ENCODE data around the gene AFG1L. TPM values are rescaled to one million over a fixed set of nuclear protein-coding genes. Genes with fewer than 3 reads are reported as not detected.

Gene AFG1L
- total RNA-seq, 1 donor from 2014 or later = 0.53 TPM

DNA sequence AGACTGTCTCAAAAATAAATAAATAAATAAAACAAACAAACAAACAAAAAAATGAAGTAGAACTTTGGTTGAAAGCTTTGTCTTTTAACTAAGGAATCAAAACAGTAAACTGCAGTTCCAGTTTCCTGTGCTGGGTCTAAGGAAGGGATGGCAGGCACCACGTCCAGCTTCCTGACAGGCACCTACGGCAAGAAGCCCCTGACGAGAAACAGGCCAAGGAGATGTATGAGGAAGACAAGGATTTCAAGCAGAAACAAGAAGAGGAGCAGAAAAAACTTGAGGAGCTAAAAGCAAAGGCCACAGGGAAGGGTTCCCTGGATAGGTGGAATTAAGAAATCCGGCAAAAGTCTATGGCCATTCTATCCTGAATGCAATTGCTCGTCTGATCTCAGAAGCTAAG is 42.8 kb upstream of the AFG1L start:
- peaks cover 0 to 3% of the 10 kb centered on the region in 2 donors for H3K36me3 ChIP-seq
- intact Hi-C loops (cut with DNase I) = no loop called here
- TF ChIP-seq, protein P1, sequence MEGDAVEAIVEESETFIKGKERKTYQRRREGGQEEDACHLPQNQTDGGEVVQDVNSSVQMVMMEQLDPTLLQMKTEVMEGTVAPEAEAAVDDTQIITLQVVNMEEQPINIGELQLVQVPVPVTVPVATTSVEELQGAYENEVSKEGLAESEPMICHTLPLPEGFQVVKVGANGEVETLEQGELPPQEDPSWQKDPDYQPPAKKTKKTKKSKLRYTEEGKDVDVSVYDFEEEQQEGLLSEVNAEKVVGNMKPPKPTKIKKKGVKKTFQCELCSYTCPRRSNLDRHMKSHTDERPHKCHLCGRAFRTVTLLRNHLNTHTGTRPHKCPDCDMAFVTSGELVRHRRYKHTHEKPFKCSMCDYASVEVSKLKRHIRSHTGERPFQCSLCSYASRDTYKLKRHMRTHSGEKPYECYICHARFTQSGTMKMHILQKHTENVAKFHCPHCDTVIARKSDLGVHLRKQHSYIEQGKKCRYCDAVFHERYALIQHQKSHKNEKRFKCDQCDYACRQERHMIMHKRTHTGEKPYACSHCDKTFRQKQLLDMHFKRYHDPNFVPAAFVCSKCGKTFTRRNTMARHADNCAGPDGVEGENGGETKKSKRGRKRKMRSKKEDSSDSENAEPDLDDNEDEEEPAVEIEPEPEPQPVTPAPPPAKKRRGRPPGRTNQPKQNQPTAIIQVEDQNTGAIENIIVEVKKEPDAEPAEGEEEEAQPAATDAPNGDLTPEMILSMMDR (IDR thresholded peaks at IDR 0.05) = no peak
- H3K4me1 ChIP-seq = peaks cover 0 to 17% of the 10 kb centered on the region in 2 donors
- no peak for DNase-seq (ENCODE audit: low spot score in 2 of 2)
- no peak overlapping the region for H3K27ac ChIP-seq
- H3K27me3 ChIP-seq = no peaks in the 10 kb centered on the region
- no peak overlapping the region for H3K4me3 ChIP-seq
- H3K9me3 ChIP-seq = no peaks in the 10 kb centered on the region

DNA sequence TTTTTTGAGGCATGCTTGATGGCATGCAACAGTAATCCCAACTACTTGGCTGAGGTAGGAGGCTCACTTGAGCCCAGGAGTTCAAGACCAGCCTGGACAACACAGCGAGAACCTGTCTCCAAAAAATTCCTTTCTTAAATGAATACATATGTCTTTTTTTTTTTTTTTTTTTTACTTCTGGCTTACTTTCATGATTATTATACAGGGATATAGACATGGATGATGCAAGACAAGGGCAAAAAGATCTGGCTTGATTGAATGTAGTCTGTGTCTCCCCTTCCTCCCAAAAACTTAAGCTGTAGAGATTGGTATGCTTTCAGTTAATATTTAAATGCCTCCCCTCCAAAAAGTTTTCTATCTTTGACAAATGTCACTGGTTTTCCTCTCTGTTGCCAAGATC is 41.6 kb upstream of the AFG1L start:
- Histone ChIP-seq H3K27ac (no peak overlapping the region), H3K36me3 (peaks cover 0 to 3% of the 10 kb centered on the region in 2 donors), H3K4me1 (peaks cover 0 to 21% of the 10 kb centered on the region in 2 donors), H3K4me3 (no peak overlapping the region), H3K9me3 (no peaks in the 10 kb centered on the region), H3K27me3 (no peaks in the 10 kb centered on the region)
- TF ChIP-seq, protein P1 (IDR thresholded peaks at IDR 0.05) = no peak
- intact Hi-C loops (cut with DNase I) = no loop called here
- DNase-seq (ENCODE audit: low spot score in 2 of 2) = no peak

DNA sequence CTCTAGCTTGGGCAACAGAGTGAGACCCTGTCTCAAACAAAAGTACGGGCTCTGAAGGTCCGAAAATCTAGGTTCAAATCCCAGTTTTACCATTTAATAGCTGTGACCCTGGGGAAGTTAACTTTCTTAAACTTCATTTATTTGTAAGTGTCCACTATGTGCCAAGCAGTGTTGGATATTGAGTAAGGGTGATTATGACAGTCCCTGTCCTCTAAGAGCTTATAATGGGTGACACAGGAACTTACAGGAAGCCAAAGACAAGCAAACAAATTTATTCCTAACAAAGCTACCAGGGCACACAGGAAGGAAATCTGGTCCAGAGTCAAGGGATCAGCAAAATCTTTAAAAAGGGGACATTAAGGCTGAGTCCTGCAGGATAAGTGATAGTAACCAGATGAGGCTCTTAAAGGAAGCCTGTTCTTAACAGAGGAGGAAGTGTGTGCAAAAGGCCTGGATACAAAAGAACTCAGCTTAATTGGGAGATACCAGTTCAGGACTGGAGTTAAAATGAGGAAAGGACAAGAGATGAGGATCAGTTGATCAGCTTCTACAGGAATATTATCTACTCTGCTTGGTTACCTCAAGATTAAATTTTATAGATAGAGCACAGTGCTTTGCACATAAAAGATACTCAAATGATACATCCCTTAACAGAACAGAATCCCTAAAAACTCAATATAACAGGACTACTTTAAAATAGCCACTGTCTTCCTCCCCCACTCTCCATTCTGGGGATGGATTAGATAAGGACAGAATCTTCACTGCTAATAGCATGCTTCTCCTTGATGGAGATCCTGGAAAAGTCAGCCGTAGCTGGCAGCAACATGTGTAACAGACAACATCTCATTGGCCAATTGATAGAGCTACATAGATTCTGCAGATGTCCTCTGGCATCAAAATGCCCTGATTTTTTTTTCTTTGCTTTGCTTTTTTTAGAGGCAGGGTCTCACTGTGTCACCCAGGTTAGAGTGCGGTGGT is 40.1 kb upstream of the AFG1L start:
- TF ChIP-seq, protein P1 (IDR thresholded peaks at IDR 0.05) = no peak
- no peaks in the 10 kb centered on the region for H3K9me3 ChIP-seq
- H3K4me3 ChIP-seq = no peak overlapping the region
- DNase-seq (ENCODE audit: low spot score in 2 of 2) = no peak
- no peak overlapping the region for H3K27ac ChIP-seq
- intact Hi-C loops (cut with DNase I) = no loop called here
- H3K27me3 ChIP-seq = no peaks in the 10 kb centered on the region
- H3K4me1 ChIP-seq = peaks cover 0 to 26% of the 10 kb centered on the region in 2 donors
- peaks cover 0 to 3% of the 10 kb centered on the region in 2 donors for H3K36me3 ChIP-seq

DNA sequence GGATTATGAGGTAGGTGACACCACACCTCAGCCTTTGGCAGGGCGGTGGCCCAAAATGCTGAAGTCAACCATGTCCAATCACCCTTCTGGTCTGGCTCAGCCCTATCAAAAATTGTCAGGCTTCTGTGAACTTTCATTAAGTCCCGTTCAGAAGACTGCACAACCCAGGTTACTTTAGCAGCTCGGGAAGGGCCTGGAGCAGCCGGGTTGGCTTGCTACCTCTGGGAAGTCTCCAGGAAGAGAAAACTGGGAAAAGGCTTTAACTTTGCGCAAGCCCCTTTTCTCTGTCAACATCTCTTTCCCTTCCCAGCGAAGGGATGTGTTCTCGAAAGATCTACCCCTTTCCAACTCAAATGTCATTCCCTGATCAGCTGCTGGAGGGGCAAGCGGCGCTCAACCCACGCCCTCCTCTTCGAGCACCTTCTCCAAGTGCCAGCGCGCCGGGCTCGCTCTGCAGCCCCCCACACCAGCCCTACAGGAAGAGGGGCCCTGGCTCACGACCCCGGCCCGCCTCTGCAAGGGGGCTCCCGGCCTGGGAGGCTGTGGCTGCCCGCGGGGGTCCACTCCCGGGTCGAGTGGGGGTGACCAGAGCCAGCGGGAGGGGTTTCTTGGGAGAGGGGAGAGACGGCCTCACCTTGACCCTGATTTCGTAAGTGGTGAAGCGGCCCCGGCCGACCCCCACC is 34.6 kb upstream of the AFG1L start:
- Histone ChIP-seq H3K36me3 (peaks cover 0 to 3% of the 10 kb centered on the region in 2 donors), H3K9me3 (no peaks in the 10 kb centered on the region), H3K4me1 (peaks cover 0 to 14% of the 10 kb centered on the region in 2 donors), H3K27ac (peak overlapping the region; percentile 93 to 95), H3K4me3 (peak overlapping the region; percentile 88 to 91), H3K27me3 (no peaks in the 10 kb centered on the region)
- TF ChIP-seq, protein P1 (IDR thresholded peaks at IDR 0.05) = no peak
- peak in 1 of 2 donors; percentile 64 for DNase-seq (ENCODE audit: low spot score in 2 of 2)
- intact Hi-C loops (cut with DNase I) = loop anchor here (5.0 to 10.0 kb wide), 3 partner anchors 145 to 835 kb away; partner anchors contain the start of genes CEP57L1, OSTM1 and SESN1

DNA sequence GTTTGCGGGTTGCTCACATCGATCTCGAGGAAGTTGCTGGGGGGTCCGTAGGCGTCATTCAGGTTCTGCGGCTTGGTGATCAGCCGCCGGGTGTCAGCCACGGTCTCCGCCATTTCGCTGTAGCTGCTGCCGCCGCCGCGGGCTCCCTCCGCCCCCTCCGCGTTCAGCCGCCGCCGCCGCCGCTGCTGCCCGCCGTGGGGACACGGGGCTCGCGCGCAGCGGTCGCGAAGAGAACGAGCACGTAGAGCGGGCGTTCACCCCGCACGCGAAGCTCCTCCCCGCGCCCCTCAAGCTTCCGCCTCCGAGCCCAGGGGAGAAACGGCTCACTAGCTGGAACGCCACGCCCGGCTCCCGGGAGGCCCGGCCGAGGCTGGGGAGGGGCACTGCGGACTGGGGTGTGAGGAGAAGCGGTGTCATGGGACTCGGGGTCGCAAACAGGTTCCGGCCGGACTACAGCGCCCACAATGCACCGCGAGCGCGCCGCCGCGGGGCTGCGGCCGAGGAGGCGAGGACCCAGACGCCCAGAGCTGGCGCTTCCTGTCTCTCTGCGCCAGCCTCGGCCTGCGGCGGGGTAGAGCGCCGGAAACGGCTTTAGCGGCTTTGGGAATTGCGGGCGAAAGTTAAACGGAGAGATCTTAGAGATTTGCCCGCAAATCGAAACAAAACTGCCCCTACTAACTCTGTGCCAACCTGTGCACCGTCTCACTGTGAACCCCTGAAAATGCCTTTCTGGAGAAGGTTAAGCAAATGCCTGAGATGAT is 33.9 kb upstream of the AFG1L start, which contains the start of gene SNX3:
Gene SNX3 (minus strand): TSS at position 232 of the 761 bp plus-strand sequence. CDS start 119 bp downstream, at position 113.
- TF ChIP-seq, protein P1 (IDR thresholded peaks at IDR 0.05) = no peak
- H3K9me3 ChIP-seq = no peaks in the 10 kb centered on the region
- peak; percentile 91 to 98 for DNase-seq (ENCODE audit: low spot score in 2 of 2)
- H3K4me3 ChIP-seq = peak within 1 kb of the TSS; percentile 88 to 91
- H3K36me3 ChIP-seq = peaks cover 0 to 1% of the 10 kb centered on the region in 2 donors
- H3K27ac ChIP-seq = peak within 1 kb of the TSS; percentile 93 to 95
- H3K4me1 ChIP-seq = peaks cover 0 to 12% of the 10 kb centered on the region in 2 donors
- no peaks in the 10 kb centered on the region for H3K27me3 ChIP-seq
- intact Hi-C loops (cut with DNase I) = loop anchor here (1.0 to 10.0 kb wide), 5 partner anchors 33 to 834 kb away; partner anchors contain the start of genes CEP57L1, OSTM1 and SESN1
